Measurements from ENCODE around the gene NHLRC2.
"Not testable (repeated sequence)": the region's sequence is repeated elsewhere in the genome, so short reads cannot be mapped to it uniquely, and the experiment has no call there.

The NHLRC2 gene

GRCh38 chr10:113941140-113941539 is 86.7 kb downstream of the NHLRC2 start:
- no peak for DNase-seq (ENCODE audit: low spot score)

DNA sequence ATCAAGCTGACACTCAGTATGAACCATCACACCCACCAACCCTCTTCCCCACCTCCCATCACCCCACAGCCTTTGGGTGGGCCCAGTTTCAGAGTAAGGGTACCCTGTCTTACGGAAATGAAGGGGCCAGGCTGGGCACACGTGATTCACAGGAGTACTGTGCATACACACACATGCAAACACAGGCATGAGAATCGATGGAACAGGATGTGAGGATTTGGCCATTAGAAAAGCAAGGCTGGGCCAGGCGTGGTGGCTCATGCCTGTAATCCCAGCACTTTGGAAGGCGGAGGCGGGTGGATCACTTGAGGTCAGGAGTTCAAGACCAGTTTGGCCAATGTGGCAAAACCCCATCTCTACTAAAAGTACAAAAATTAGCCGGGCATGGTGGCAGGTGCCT is 88.7 kb downstream of the NHLRC2 start:
- DNase-seq (ENCODE audit: low spot score): not testable (repeated sequence)

DNA sequence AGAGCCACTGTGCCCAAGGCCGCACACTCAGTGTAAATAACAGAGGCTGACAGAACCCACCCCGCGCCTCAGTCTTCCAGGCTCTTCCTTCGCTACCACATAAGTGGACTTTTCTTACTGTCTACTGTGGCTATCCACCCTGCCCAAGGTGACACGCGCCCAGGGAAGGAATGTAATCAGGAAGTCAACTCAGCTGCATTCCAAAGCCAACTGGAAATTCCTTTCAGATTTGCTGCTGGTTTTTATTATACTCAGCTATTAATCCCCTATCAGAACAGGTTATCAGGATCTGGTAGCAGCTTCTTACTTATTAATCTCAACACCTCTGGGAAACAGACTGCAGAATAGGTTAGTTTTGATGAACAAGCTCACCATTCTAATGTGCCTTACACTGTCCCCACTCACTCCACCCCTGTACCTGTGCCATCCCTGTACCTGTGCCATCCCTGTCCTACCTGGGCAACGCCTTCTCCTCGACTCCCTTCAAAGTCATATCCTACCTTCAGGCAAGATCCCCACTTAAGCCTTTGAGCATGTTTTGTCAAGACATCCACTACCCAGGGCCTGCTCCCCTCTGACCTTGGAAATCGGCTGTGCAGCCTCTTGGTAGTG is 90.7 kb downstream of the NHLRC2 start:
- DNase-seq (ENCODE audit: low spot score): peak; percentile 47

DNA sequence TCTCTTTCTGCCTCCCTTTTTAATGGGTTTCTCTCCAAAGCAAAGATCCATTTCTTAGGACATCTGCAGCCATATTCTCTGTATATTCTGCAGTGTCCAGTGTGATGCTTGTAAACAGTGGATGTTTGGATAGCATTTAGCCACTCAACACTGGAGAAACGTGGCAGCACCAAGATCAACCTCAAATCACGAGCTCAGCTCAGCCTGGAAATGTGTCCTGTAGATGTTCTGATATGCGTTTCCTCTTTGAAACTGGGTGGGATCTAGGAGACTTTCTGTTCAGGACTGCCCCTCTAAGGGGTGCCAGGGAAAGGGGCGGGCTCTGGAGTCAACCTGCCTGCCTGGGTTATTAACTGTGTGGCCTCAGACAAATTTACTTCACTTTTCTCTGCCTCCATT is 91.2 kb downstream of the NHLRC2 start:
- DNase-seq (ENCODE audit: low spot score): no peak

GRCh38 chr10:113947184-113948041 is 93.0 kb downstream of the NHLRC2 start:
- DNase-seq (ENCODE audit: low spot score): no peak

GRCh38 chr10:113948048-113948447 is 93.6 kb downstream of the NHLRC2 start:
- no peak for DNase-seq (ENCODE audit: low spot score)

- no peak for DNase-seq (ENCODE audit: low spot score)
These were observed 95.8 kb downstream of the NHLRC2 start for GRCh38 chr10:113950268-113950667.

DNA sequence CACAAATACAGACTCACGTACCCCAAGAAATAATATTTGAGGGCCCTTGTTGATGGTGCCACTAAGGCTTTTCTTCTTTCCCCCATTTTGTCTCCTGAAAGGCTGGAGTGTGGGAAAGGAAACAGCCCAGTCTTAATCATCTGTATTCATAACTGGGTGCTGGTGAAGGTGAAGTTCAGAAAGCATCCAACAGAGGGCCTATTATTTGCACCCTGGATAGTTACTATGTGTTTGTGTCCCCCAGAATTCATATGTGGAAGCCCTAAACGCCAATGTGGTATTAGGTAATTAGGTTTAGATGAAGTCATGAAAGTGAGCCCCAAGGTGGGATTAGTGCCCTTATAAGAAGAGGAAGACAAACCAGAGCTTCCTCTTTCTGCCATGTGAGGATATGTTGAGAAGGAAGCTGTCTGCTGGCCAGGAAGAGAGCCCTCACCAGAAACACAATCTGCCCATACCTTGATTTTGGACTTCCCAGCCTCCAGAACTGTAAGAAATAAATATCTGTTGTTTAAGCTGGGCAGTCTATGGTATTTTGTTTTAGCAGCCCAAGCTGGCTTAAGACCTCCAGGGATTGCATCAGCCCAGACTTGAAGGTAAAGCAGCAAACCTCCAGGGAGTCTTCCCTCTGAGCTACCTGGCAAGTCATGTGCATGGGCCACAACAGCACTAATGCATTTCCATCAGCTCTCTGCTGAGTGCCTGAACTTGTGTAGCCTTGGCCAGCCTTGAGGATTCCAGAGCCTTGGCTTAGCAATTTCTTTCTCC is 99.2 kb downstream of the NHLRC2 start:
- no peak for DNase-seq (ENCODE audit: low spot score)

DNA sequence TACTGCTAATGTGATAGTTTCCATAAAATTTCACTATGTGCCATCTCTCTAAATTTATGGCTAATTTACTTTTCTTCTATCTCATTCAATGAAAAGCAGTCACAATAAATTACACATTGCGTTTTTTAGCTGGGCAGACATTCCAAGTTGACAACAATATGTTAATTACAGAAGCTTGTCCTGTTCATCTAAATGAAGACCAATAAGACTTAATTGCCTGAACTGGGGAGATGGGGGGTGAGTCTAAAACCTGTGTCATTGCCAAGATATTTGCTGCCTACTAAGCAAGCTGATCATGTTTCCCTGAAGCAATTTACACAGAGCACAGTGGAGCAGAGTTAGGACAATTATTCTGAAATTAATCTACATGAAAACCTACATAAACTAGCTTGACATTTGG is 99.9 kb downstream of the NHLRC2 start:
- DNase-seq (ENCODE audit: low spot score): no peak

GRCh38 chr10:113957013-113957412 is 102.6 kb downstream of the NHLRC2 start:
- DNase-seq (ENCODE audit: low spot score): peak; percentile 30

GRCh38 chr10:113958631-113959382 is 104.3 kb downstream of the NHLRC2 start:
- peak; percentile 90 for DNase-seq (ENCODE audit: low spot score)

DNA sequence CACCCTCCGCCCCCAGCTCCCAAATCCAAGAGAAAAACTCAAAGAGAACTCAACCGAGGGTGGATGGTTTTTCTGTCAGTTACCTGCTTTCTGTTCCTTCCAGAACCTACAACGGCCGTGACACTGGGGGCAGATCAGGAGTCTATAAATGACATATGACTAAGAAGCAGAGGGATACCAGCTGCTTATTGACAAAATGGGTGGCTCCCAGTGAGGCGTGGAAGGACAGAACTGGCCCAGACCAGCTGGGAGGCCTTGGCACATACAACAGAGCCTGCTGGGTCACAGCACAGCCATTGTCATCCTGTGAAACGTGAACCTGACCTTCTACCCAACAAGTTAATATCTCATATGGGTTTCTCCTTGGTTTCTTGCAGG is 104.9 kb downstream of the NHLRC2 start:
- no peak for DNase-seq (ENCODE audit: low spot score)

DNA sequence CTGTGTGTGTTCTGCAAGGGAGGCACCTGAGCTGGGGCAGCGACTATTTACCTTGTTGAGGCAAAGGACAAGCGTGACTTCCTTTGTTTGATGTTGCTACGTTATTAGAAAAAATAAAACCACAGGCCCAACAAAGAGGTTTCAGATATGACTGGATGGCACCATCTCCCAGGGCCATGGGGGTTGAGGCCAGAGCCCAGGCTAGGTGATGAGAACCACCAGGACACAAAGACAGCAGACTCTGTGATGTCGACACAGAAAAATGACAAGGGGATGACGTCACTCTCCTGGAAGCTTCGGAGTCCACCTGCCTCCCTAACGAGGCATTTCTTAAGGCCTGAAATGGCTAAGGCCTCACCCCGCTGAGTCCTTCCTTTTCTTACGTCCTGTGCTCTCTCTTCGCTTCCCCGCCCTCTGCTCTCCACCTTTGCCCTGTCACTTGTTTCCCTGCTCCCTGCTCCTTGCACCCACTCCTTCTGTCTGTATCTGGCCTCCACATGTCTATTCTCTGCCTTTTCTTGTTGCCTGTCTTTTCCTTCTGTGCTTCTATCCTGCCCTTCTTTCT is 106.2 kb downstream of the NHLRC2 start:
- no peak for DNase-seq (ENCODE audit: low spot score)

DNA sequence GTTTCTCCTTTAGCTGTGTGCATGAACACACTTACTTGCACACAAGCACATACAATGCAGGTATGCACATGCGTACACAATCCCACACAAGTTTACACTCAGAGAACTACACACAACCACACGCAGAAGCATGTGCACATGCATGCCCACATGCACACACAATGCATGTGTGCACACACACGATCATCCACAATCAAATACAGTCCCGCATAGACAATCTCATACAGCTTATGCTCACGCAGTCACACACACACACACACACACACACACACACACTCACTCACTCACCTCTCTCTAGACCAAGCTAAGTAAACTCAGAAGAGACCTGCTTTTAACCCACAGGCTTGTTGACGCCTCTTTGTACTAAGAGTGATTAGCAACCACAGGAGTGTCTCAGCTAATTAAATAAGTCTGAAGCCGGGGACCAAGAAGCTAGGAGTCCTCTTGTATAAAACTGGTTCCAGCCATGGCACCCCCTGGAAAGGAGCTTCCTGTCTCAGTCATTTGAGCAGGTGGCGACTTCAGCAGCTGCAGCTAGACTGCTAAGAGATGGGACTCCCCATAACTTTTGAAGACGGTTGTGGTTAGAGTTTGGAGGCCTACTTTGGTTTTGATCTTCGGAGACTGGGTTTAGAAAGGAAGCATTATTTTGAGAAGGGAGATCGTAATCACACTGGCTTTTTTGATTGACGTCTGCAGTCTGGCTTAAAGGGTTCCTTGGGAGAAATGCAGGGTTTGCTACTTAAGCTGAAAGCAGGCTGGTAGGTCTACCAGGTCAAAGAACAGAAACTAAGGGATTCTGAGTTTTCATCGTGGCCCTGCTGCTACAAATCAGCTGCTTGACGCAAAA is 106.9 kb downstream of the NHLRC2 start:
- DNase-seq (ENCODE audit: low spot score): no peak

- no peak for DNase-seq (ENCODE audit: low spot score)
These were observed 110.6 kb downstream of the NHLRC2 start for GRCh38 chr10:113965077-113965476.

DNA sequence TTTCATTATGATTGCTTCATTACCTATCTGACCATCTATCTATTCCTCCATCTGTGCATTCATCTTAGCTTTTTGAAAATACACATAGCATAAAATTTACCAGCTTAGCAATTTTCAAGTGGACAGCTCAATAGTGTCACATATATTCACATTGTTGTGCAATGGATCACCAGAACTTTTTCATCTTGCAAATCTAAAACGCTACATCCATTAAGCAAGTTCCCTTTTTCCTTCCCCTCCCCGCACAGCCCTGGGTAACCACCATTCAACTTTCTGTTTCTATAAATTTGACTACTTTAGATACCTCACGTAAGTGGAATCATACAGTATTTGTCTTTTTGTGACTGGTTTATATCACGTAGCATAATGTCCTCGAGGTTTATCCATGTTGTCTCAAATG is 111.2 kb downstream of the NHLRC2 start:
- DNase-seq (ENCODE audit: low spot score): no peak
